ENCODE data around the gene EXO1.

The EXO1 gene

GRCh38 chr1:241895013-241895412 lies 47.0 kb downstream of the EXO1 start:
- DNase-seq, result no peak

GRCh38 chr1:241896670-241896962 lies 48.6 kb downstream of the EXO1 start:
- no peak for DNase-seq

GRCh38 chr1:241899210-241899609 lies 51.2 kb downstream of the EXO1 start:
- no peak for DNase-seq

- DNase-seq, result no peak
Observed at GRCh38 chr1:241900381-241900780, 52.4 kb downstream of the EXO1 start.

GRCh38 chr1:241902391-241903065 lies 54.5 kb downstream of the EXO1 start:
- no peak for DNase-seq

- no peak for DNase-seq
Observed at GRCh38 chr1:241916196-241916595, 68.2 kb downstream of the EXO1 start.

- no peak for DNase-seq
Observed at GRCh38 chr1:241917487-241917886, 69.5 kb downstream of the EXO1 start.

GRCh38 chr1:241918879-241919278 lies 70.9 kb downstream of the EXO1 start:
- DNase-seq, result no peak

- no peak for DNase-seq
Observed at GRCh38 chr1:241924080-241924808, 76.2 kb downstream of the EXO1 start.

- no peak for DNase-seq
Observed at GRCh38 chr1:241926141-241926540, 78.1 kb downstream of the EXO1 start.

GRCh38 chr1:241927321-241927720 lies 79.3 kb downstream of the EXO1 start:
- DNase-seq, result no peak

GRCh38 chr1:241932845-241933244 lies 84.8 kb downstream of the EXO1 start:
- DNase-seq, result no peak

GRCh38 chr1:241934201-241934848 lies 86.3 kb downstream of the EXO1 start:
- DNase-seq, result no peak

- DNase-seq, result no peak
Observed at GRCh38 chr1:241934866-241935265, 86.9 kb downstream of the EXO1 start.

Data from NCI-H1694 treated with DMSO at 0.1 percent for 48 hours (cell line).